Lung (tissue), 12 donors: ENCODE results near the gene PCNT. TPM values are rescaled to one million over a fixed set of nuclear protein-coding genes. Genes with fewer than 3 reads are reported as not detected.

Experiments used
- ATAC-seq: fragments of 200-7000 bp; cut with Tn5 transposase; one replicate; pipeline ENCODE4 v1.9.1; 2020; ENCODE audit warnings: moderate number of reproducible peaks; ENCODE audit not compliant: insufficient read depth, low FRiP score
- DNase-seq, 3 donors: peaks; one replicate each; pipeline ENCODE4 v3.0.0-alpha.2; 2013 to 2017
- H3K27ac ChIP-seq, 2 donors: one replicate each; pipeline ENCODE4 v1.5.1; 2013; ENCODE audit warnings: mild to moderate bottlenecking in 2 of 2, moderate library complexity in 2 of 2, control low read depth in 1 of 2, inconsistent platforms in 1 of 2, low read depth in 1 of 2, low read length in 1 of 2
- H3K27me3 ChIP-seq, 3 donors: one replicate each; pipeline ENCODE4 v1.5.1; 2013; ENCODE audit warnings: low read length in 2 of 3; ENCODE audit not compliant: control insufficient read depth in 3 of 3, insufficient read depth in 3 of 3
- H3K36me3 ChIP-seq, 4 donors: one replicate each; pipeline ENCODE4 v1.5.1; 2013; ENCODE audit warnings: low read length in 4 of 4, mild to moderate bottlenecking in 1 of 4, moderate library complexity in 1 of 4; ENCODE audit not compliant: control insufficient read depth in 4 of 4, insufficient read depth in 4 of 4
- H3K4me1 ChIP-seq, 5 donors: one replicate each; pipeline ENCODE4 v1.5.1; 2013; ENCODE audit warnings: low read length in 5 of 5, mild to moderate bottlenecking in 2 of 5, moderate library complexity in 1 of 5; ENCODE audit not compliant: control insufficient read depth in 5 of 5, insufficient read depth in 5 of 5
- H3K4me3 ChIP-seq: one replicate; pipeline ENCODE4 v1.5.1; 2013; ENCODE audit warnings: mild to moderate bottlenecking, control low read depth, moderate library complexity
- H3K9ac ChIP-seq, 2 donors: one replicate each; pipeline ENCODE4 v1.5.1; 2013; ENCODE audit warnings: low read length in 2 of 2, control low read depth in 1 of 2; ENCODE audit not compliant: insufficient read depth in 1 of 2
- H3K9me3 ChIP-seq, 4 donors: one replicate each; pipeline ENCODE4 v1.5.1; 2013; ENCODE audit warnings: low read length in 3 of 4, mild to moderate bottlenecking in 1 of 4, moderate library complexity in 1 of 4; ENCODE audit not compliant: control insufficient read depth in 4 of 4, insufficient read depth in 3 of 4
- WGBS, 2 donors: extraction: QIAGEN DNeasy Blood & Tissue Kit; methylation state at CpG; one replicate each; pipeline ENCODE4 v1.1.7; 2013; 5-methylcytosine and 5-hydroxymethylcytosine counted together
- polyA plus RNA-seq, 2 donors: library from polyadenylated mRNA; stranded (reverse); fragments of 200-250 nt; gene quantifications; one replicate each; pipeline ENCODE4 v1.2.1, GENCODE V29; 2013
- total RNA-seq, 2 donors: library from RNA; depleted of rRNA in 1 of 2; stranded (reverse); fragments of >200 nt in 1 of 2; gene quantifications; one replicate each; pipeline ENCODE4 v1.2.1, GENCODE V29; 2014 to 2021
- TF ChIP-seq, protein P1 (sequence below): IDR thresholded peaks from 2 replicates; pipeline ENCODE4 v1.5.1; 2012; ENCODE audit warnings: mild to moderate bottlenecking; ENCODE audit errors: control extremely low read depth, extremely low read depth
- donor health status: control.
- donor health status: control.
- donor health status: Bipolar disorder and iron deficiency.
- donor health status: healthy.
- donor health status: DM: yes; HTN: yes; CAD: no.

PCNT gene
- total and polyA plus RNA-seq, 4 donors = 9.8 to 37.2 (median 18.5) TPM

DNA sequence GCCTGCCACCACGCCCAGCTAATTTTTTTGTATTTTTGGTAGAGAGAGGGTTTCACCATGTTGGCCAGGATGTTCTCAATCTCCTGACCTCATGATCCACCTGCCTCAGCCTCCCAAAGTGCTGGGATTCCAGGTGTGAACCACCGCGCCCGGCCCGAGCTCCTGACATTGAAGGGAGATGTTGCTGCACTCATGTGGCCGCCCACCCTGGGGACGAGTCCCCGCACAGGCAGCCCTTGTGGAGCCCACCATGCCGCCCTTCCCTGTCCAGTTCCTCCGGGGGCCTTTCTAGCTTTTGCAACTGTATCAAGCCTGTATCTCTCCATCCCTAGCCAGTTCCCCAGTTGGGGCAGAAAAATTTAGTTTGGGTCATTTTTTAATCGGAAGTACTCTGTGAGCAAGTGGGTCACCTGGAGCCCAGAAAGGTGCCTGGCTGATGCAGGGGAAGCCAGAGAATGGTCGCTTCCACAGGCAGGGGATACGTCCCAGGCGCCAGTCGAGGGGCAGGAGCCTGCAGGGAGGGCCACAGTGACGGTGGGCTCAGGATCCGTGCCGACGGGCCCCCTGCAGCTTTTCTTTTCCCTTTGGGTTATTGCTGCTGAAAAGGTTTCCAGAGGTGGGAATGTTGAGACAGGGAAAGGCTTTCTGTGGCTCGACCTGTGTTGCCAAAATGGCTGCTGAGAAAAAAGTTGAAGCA, 20.4 kb downstream of the PCNT start:
- H3K9ac ChIP-seq = no peak overlapping the region
- no peak for DNase-seq

DNA sequence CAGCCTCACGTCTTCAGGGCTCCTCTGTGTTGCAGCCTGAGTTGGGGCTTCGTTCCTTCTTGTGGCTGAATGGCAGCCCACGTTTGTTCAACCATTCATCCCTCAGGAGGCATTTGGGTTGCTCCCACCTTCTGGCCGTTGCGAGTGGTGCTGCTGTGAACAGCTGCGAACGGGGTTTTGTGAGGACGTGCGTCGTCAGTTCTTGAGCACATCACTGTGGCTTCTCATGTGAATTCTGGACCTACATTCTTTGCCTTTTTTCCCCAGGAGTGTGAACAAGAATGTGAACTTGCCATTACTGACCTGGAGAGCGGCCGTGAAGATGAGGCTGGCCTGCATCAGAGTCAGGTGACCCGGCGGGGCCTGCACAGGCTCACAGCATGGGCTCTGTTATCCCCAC, 21.9 kb downstream of the PCNT start:
- WGBS, 2 donors = 95 to 97% methylated on average over 14 of the region's 14 CpGs
- H3K4me3 ChIP-seq = no peak overlapping the region
- H3K36me3 ChIP-seq = peaks cover 6 to 39% (median 20%) of the 10 kb centered on the region in 4 donors
- H3K9me3 ChIP-seq = no peaks in the 10 kb centered on the region
- DNase-seq (no peak), ATAC-seq (no peak)
- TF ChIP-seq, protein P1, sequence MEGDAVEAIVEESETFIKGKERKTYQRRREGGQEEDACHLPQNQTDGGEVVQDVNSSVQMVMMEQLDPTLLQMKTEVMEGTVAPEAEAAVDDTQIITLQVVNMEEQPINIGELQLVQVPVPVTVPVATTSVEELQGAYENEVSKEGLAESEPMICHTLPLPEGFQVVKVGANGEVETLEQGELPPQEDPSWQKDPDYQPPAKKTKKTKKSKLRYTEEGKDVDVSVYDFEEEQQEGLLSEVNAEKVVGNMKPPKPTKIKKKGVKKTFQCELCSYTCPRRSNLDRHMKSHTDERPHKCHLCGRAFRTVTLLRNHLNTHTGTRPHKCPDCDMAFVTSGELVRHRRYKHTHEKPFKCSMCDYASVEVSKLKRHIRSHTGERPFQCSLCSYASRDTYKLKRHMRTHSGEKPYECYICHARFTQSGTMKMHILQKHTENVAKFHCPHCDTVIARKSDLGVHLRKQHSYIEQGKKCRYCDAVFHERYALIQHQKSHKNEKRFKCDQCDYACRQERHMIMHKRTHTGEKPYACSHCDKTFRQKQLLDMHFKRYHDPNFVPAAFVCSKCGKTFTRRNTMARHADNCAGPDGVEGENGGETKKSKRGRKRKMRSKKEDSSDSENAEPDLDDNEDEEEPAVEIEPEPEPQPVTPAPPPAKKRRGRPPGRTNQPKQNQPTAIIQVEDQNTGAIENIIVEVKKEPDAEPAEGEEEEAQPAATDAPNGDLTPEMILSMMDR = no peak
- no peaks in the 10 kb centered on the region for H3K27me3 ChIP-seq
- H3K4me1 ChIP-seq = no peaks in the 10 kb centered on the region
- no peak overlapping the region for H3K27ac ChIP-seq
- H3K9ac ChIP-seq = no peak overlapping the region

More for the DNA sequence above, 20.4 kb downstream of the PCNT start:
- no peak for ATAC-seq
- Histone ChIP-seq H3K4me3 (no peak overlapping the region), H3K27ac (no peak overlapping the region), H3K4me1 (no peaks in the 10 kb centered on the region), H3K9me3 (no peaks in the 10 kb centered on the region), H3K36me3 (peaks cover 4 to 33% (median 21%) of the 10 kb centered on the region in 4 donors), H3K27me3 (no peaks in the 10 kb centered on the region)
- TF ChIP-seq, protein P1 = no peak
- WGBS, 2 donors = 97 to 98% methylated on average over 20 of the region's 20 CpGs

DNA sequence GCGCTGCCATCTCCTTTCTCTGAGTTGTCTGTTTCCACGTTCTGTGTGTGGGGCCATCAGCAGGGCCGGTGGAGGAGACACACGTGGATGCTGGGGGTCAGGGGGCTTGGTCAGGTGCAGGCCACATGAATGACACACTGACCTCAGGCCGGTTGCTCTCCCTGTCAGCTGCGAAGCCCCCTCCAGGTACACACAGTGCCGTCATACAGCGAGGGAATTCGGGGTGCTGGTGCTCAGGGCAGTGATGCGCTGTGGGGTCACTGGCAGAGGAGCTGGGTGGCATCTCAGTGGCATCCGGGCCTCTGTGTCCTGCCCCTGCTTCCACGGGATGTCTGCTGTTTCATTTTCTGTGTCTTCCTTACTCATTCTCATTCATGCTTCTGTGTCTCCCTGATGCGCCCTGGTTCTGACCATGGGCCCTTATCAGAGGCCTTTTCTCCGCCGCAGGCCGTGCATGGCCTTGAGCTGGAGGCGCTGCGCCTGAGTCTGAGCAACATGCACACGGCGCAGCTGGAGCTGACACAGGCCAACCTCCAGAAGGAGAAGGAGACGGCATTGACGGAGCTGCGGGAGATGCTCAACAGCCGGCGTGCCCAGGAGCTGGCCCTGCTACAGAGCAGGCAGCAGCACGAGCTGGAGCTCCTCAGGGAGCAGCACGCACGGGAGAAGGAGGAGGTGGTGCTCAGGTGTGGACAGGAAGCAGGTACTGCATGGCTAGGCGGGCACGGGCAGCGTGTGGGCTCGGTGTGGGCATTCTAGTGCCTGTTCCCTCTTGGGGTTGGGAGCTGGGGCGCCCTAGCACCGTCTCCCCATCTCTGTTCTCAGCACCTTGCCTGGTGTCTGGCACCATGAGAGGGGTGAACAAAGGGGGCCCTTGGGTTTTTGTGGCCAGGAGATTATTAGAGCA, 22.6 kb downstream of the PCNT start:
- Histone ChIP-seq H3K9ac (no peak overlapping the region), H3K9me3 (no peaks in the 10 kb centered on the region), H3K4me1 (no peaks in the 10 kb centered on the region), H3K4me3 (no peak overlapping the region), H3K27me3 (no peaks in the 10 kb centered on the region), H3K36me3 (peaks cover 6 to 42% (median 23%) of the 10 kb centered on the region in 4 donors), H3K27ac (no peak overlapping the region)
- ATAC-seq (no peak), DNase-seq (no peak)
- TF ChIP-seq, protein P1 = no peak
- 95 to 97% methylated on average over 30 to 34 of the region's 34 CpGs for WGBS, 2 donors
